Endothelial cell of umbilical vein (primary cell): ENCODE measurements around the gene TXNDC2.
"Not testable (repeated sequence)": the region's sequence is repeated elsewhere in the genome, so short reads cannot be mapped to it uniquely, and the experiment has no call there.

Experiments used
- EZH2 ChIP-seq: IDR thresholded peaks from 2 replicates; pipeline ENCODE4 v1.6.1; 2012; ENCODE audit warnings: borderline replicate concordance, low read depth, mild to moderate bottlenecking, moderate library complexity, low read length, inconsistent platforms; ENCODE audit not compliant: severe bottlenecking
- JUN ChIP-seq: IDR thresholded peaks from 2 replicates; pipeline ENCODE4 v1.6.1; 2011; ENCODE audit warnings: borderline replicate concordance, low read depth; ENCODE audit not compliant: insufficient read length, insufficient read depth
- MYC ChIP-seq: IDR thresholded peaks from one replicate; pipeline ENCODE4 v1.6.1; 2011; ENCODE audit warnings: mild to moderate bottlenecking, low read depth, low read length
- POLR2A ChIP-seq: IDR thresholded peaks from 2 replicates; pipeline ENCODE4 v1.6.1; 2012; ENCODE audit warnings: low read depth, mild to moderate bottlenecking, control low read depth, low read length
- POLR2AphosphoS5 ChIP-seq: IDR thresholded peaks from 2 replicates; pipeline ENCODE4 v1.6.1; 2012; ENCODE audit warnings: low read depth, mild to moderate bottlenecking, control low read depth, low read length, moderate library complexity; ENCODE audit not compliant: insufficient read depth
- TF ChIP-seq, protein P1 (sequence below), 2 donors: IDR thresholded peaks; 1 replicate in 1 of 2; 2 replicates in 1 of 2; pipeline ENCODE4 v1.5.1; 2011; ENCODE audit warnings: low read length in 2 of 2, mild to moderate bottlenecking in 2 of 2, moderate library complexity in 2 of 2, control low read depth in 1 of 2, inconsistent platforms in 1 of 2, low read depth in 1 of 2; ENCODE audit not compliant: insufficient read depth in 1 of 2; ENCODE audit errors: extremely low read depth in 1 of 2

DNA sequence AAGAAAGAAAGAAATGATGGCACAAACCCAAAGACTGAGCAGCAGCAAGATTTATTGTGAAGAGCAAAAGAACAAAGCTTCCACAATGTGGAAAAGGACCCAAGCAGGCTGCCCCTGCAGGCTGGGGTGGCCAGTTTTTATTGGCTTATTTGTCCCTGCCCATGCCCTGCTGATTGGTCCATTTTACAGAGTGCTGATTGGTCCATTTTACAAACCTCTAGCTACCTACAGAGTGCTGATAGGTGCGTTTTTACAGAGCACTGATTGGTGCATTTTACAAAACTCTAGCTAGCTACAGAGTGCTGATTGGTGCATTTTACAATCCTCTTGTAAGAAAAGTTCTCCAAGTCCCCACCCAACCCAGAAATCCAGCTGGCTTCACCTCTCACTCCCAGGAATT, 26.5 kb downstream of the TXNDC2 start:
- TF ChIP-seq, protein P1, sequence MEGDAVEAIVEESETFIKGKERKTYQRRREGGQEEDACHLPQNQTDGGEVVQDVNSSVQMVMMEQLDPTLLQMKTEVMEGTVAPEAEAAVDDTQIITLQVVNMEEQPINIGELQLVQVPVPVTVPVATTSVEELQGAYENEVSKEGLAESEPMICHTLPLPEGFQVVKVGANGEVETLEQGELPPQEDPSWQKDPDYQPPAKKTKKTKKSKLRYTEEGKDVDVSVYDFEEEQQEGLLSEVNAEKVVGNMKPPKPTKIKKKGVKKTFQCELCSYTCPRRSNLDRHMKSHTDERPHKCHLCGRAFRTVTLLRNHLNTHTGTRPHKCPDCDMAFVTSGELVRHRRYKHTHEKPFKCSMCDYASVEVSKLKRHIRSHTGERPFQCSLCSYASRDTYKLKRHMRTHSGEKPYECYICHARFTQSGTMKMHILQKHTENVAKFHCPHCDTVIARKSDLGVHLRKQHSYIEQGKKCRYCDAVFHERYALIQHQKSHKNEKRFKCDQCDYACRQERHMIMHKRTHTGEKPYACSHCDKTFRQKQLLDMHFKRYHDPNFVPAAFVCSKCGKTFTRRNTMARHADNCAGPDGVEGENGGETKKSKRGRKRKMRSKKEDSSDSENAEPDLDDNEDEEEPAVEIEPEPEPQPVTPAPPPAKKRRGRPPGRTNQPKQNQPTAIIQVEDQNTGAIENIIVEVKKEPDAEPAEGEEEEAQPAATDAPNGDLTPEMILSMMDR (IDR thresholded peaks at IDR 0.05; ENCODE audit: extremely low read depth in 1 of 2, insufficient read depth in 1 of 2, low read depth in 1 of 2, low read length in 2 of 2), result not testable (repeated sequence)
- TF ChIP-seq POLR2A, MYC, POLR2AphosphoS5, JUN, EZH2: not testable (repeated sequence)
